H9 (cell line): ENCODE measurements around the gene ALG2. TPM values are rescaled to one million over a fixed set of nuclear protein-coding genes. Genes with fewer than 3 reads are reported as not detected.

Experiments
- DNase-seq: peaks from one replicate; pipeline ENCODE4 v3.0.0-alpha.2; 2017
- H2AFZ ChIP-seq: one replicate; pipeline ENCODE4 v1.6.1; 2013; ENCODE audit warnings: mild to moderate bottlenecking, low read length, control low read depth, moderate library complexity
- H2AK5ac ChIP-seq: 2 replicates; pipeline ENCODE4 v1.6.1; 2013; ENCODE audit warnings: low read length, control low read depth, mixed read lengths; ENCODE audit not compliant: insufficient read length
- H2BK120ac ChIP-seq: one replicate; pipeline ENCODE4 v1.6.1; 2013; ENCODE audit warnings: low read depth, mild to moderate bottlenecking, low read length, control low read depth, inconsistent platforms; ENCODE audit not compliant: poor library complexity, severe bottlenecking
- H2BK12ac ChIP-seq: 2 replicates; pipeline ENCODE4 v1.6.1; 2013; ENCODE audit warnings: low read length, control low read depth, mixed read lengths, low read depth; ENCODE audit not compliant: insufficient read length
- H2BK15ac ChIP-seq: 2 replicates; pipeline ENCODE4 v1.6.1; 2013; ENCODE audit warnings: low read depth, low read length, control low read depth
- H2BK20ac ChIP-seq: one replicate; pipeline ENCODE4 v1.6.1; 2013; ENCODE audit warnings: low read depth, mild to moderate bottlenecking, low read length, control low read depth, inconsistent platforms; ENCODE audit not compliant: poor library complexity, severe bottlenecking
- H2BK5ac ChIP-seq: 2 replicates; pipeline ENCODE4 v1.6.1; 2013; ENCODE audit warnings: low read length, control low read depth, mixed read lengths; ENCODE audit not compliant: insufficient read length
- H3K14ac ChIP-seq: 2 replicates; pipeline ENCODE4 v1.6.1; 2013; ENCODE audit warnings: low read length, control low read depth; ENCODE audit not compliant: insufficient read depth
- H3K18ac ChIP-seq: 2 replicates; pipeline ENCODE4 v1.6.1; 2013; ENCODE audit warnings: low read depth, mild to moderate bottlenecking, mixed read lengths, low read length, control low read depth; ENCODE audit not compliant: insufficient read length
- H3K23ac ChIP-seq: 2 replicates; pipeline ENCODE4 v1.6.1; 2013; ENCODE audit warnings: low read length, control low read depth, mixed read lengths, low read depth; ENCODE audit not compliant: insufficient read length
- H3K23me2 ChIP-seq: 2 replicates; pipeline ENCODE4 v1.6.1; 2013; ENCODE audit warnings: low read depth, mild to moderate bottlenecking, mixed read lengths, low read length, control low read depth; ENCODE audit not compliant: insufficient read length, poor library complexity, severe bottlenecking
- H3K27ac ChIP-seq: 2 replicates; pipeline ENCODE4 v1.5.1; 2013; ENCODE audit warnings: low read length, control low read depth, mixed read lengths, low read depth; ENCODE audit not compliant: insufficient read length
- H3K27me3 ChIP-seq: 2 replicates; pipeline ENCODE4 v1.6.1; 2013; ENCODE audit warnings: low read length, control low read depth, inconsistent platforms; ENCODE audit not compliant: insufficient read depth
- H3K4ac ChIP-seq: 2 replicates; pipeline ENCODE4 v1.6.1; 2013; ENCODE audit warnings: low read depth, mild to moderate bottlenecking, control low read depth, inconsistent platforms, low read length, moderate library complexity
- H3K4me1 ChIP-seq: 2 replicates; pipeline ENCODE4 v1.6.1; 2013; ENCODE audit warnings: low read length, control low read depth, inconsistent platforms; ENCODE audit not compliant: insufficient read depth
- H3K4me2 ChIP-seq: 2 replicates; pipeline ENCODE4 v1.6.1; 2013; ENCODE audit warnings: low read length, control low read depth, mixed read lengths; ENCODE audit not compliant: insufficient read length, insufficient read depth
- H3K56ac ChIP-seq: 2 replicates; pipeline ENCODE4 v1.6.1; 2013; ENCODE audit warnings: low read depth, mild to moderate bottlenecking, mixed read lengths, low read length, control low read depth; ENCODE audit not compliant: insufficient read length
- H3K79me1 ChIP-seq: 2 replicates; pipeline ENCODE4 v1.6.1; 2013; ENCODE audit warnings: low read depth, mild to moderate bottlenecking, moderate library complexity, low read length, control low read depth, inconsistent platforms; ENCODE audit not compliant: insufficient read depth, poor library complexity, severe bottlenecking
- H3K79me2 ChIP-seq: 2 replicates; pipeline ENCODE4 v1.6.1; 2013; ENCODE audit warnings: low read length, control low read depth, inconsistent platforms; ENCODE audit not compliant: insufficient read depth
- H3K9ac ChIP-seq: 2 replicates; pipeline ENCODE4 v1.6.1; 2013; ENCODE audit warnings: low read length, control low read depth, mixed read lengths; ENCODE audit not compliant: insufficient read length; ENCODE audit errors: extremely low read depth
- H3K9me3 ChIP-seq: one replicate; pipeline ENCODE4 v1.6.1; 2013; ENCODE audit warnings: low read depth, low read length, inconsistent platforms; ENCODE audit not compliant: control insufficient read depth
- H3T11ph ChIP-seq: one replicate; pipeline ENCODE4 v1.6.1; 2013; ENCODE audit warnings: mild to moderate bottlenecking, low read length, control low read depth, inconsistent platforms
- H4K20me1 ChIP-seq: one replicate; pipeline ENCODE4 v1.6.1; 2013; ENCODE audit not compliant: control insufficient read depth, insufficient read length, insufficient read depth
- H4K5ac ChIP-seq: 2 replicates; pipeline ENCODE4 v1.6.1; 2013; ENCODE audit warnings: low read depth, mild to moderate bottlenecking, mixed read lengths, low read length, control low read depth; ENCODE audit not compliant: insufficient read length
- H4K8ac ChIP-seq: replicated peaks from 2 replicates; pipeline ENCODE4 v1.6.1; 2013; ENCODE audit warnings: low read length, control low read depth, mixed read lengths, low read depth; ENCODE audit not compliant: insufficient read length
- H4K91ac ChIP-seq: 2 replicates; pipeline ENCODE4 v1.6.1; 2013; ENCODE audit warnings: low read depth, mild to moderate bottlenecking, moderate library complexity, mixed read lengths, low read length, control low read depth; ENCODE audit not compliant: insufficient read length
- H3K27ac Mint-ChIP-seq, 3 experiments: 2 replicates in 2 of 3; 3 replicates in 1 of 3; pipeline ENCODE4 v1.8.0; 2020 to 2021; ENCODE audit warnings: mixed read lengths in 3 of 3, mild to moderate bottlenecking in 1 of 3, moderate library complexity in 1 of 3
- H3K27me3 Mint-ChIP-seq: 2 replicates; pipeline ENCODE4 v1.8.0; 2021; ENCODE audit warnings: low read depth, mild to moderate bottlenecking, moderate library complexity, mixed read lengths
- H3K36me3 Mint-ChIP-seq, 3 experiments: 2 replicates in 2 of 3; 3 replicates in 1 of 3; pipeline ENCODE4 v1.8.0; 2020 to 2021; ENCODE audit warnings: low read depth in 3 of 3, mixed read lengths in 3 of 3; ENCODE audit not compliant: insufficient read depth in 1 of 3
- H3K4me1 Mint-ChIP-seq, 2 experiments: 2 replicates each; pipeline ENCODE4 v1.8.0; 2020; ENCODE audit warnings: mixed read lengths in 2 of 2
- H3K4me3 Mint-ChIP-seq, 2 experiments: 2 replicates in 1 of 2; 3 replicates in 1 of 2; pipeline ENCODE4 v1.8.0; 2020 to 2021; ENCODE audit warnings: mild to moderate bottlenecking in 2 of 2, mixed read lengths in 2 of 2, moderate library complexity in 1 of 2
- H3K9me3 Mint-ChIP-seq, 2 experiments: 2 replicates in 1 of 2; 3 replicates in 1 of 2; pipeline ENCODE4 v1.8.0; 2020; ENCODE audit warnings: mild to moderate bottlenecking in 2 of 2, mixed read lengths in 2 of 2, moderate library complexity in 1 of 2
- WGBS: extraction: QIAGEN DNeasy Blood & Tissue Kit; methylation state at CpG from one replicate; pipeline ENCODE4 v1.1.7; 2013; ENCODE audit warnings: missing lambda C conversion rate, low lambda C conversion rate, mixed read lengths; ENCODE audit not compliant: insufficient read length; ENCODE audit errors: extremely low coverage; 5-methylcytosine and 5-hydroxymethylcytosine counted together
- total RNA-seq: library from RNA; stranded (reverse); gene quantifications from 2 replicates; pipeline ENCODE4 v1.2.1, GENCODE V29; 2021
- TF ChIP-seq, protein P1 (sequence below): fragments of 200-600 bp; sonication (generic); conservative IDR thresholded peaks from 3 replicates; pipeline ENCODE4 v1.8.0; 2021; ENCODE audit warnings: antibody characterized with exemption, mild to moderate bottlenecking

Gene ALG2
- total RNA-seq, 1 experiment from 2014 or later: 30.1 TPM

DNA sequence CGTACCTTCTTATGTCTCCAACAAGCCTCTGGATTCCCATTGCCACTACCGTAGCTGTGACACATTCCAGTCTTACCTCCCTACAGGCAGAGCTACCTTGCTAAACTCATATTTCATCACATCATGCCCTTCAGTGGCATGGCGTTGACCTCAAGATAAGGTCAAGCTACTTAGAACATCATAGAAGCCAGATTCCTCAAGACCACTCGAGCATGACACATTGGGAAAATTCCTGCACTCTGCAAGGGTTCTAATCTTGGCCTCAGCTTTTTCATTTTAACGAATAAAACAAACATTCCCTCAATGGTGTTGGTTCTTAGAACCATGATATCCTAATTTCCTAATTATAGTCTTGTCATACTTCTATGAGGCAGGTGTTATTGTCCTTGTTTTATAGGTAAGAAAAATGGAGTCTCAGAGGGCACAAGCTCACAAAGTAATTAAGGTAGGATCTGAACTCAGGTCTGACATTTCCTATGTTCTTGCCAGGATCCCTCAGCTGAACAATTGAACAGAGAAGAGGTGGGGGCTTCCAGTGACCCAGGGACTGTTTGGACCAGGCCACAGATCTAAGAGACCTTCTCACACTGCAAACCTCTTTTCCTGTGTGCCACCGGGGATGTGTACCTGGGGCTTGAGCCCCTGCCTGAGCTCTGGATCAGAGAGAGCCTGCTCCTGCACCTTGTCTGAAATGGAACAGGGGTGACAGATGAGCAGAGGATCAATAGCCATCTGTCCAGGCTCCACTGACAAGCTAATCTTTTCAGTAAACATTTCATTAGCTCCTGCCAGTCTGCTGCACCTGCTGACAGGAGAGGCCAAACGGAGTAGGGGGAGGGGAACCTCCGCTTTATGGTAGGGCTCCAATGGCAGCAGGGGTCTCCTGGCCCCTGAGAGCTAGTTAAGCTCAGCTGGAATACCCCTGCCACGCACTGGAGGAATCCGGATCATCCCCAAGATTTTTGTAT lies 49.3 kb downstream of the ALG2 start:
- H3K18ac ChIP-seq: no peak overlapping the region
- no peak overlapping the region for H3K23ac ChIP-seq
- no peak overlapping the region for H2BK15ac ChIP-seq
- H2AK5ac ChIP-seq: no peak overlapping the region
- H4K91ac ChIP-seq: no peak overlapping the region
- H3K4me1 ChIP-seq: peaks cover 4% of the 10 kb centered on the region
- TF ChIP-seq, protein P1, sequence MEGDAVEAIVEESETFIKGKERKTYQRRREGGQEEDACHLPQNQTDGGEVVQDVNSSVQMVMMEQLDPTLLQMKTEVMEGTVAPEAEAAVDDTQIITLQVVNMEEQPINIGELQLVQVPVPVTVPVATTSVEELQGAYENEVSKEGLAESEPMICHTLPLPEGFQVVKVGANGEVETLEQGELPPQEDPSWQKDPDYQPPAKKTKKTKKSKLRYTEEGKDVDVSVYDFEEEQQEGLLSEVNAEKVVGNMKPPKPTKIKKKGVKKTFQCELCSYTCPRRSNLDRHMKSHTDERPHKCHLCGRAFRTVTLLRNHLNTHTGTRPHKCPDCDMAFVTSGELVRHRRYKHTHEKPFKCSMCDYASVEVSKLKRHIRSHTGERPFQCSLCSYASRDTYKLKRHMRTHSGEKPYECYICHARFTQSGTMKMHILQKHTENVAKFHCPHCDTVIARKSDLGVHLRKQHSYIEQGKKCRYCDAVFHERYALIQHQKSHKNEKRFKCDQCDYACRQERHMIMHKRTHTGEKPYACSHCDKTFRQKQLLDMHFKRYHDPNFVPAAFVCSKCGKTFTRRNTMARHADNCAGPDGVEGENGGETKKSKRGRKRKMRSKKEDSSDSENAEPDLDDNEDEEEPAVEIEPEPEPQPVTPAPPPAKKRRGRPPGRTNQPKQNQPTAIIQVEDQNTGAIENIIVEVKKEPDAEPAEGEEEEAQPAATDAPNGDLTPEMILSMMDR: no peak
- no peak overlapping the region for H4K5ac ChIP-seq
- no peak overlapping the region for H3T11ph ChIP-seq
- no peak overlapping the region for H3K4ac ChIP-seq
- no peak for DNase-seq
- Mint-ChIP-seq H3K9me3 (peaks cover 0 to 2% of the 10 kb centered on the region in 2 experiments; a peak in 1 of 5 replicates), H3K27ac (peak overlapping the region in 2 of 3 experiments; percentile 26 to 27; a peak in 3 of 7 replicates), H3K4me3 (peak overlapping the region in 1 of 2 experiments; percentile 15; a peak in 1 of 5 replicates), H3K36me3 (no peaks in the 10 kb centered on the region), H3K27me3 (no peaks in the 10 kb centered on the region; the same call in 1 of the 2 replicates), H3K4me1 (peaks cover 69 to 79% of the 10 kb centered on the region in 2 experiments)
- no peak overlapping the region for H2BK20ac ChIP-seq
- no peak overlapping the region for H2BK5ac ChIP-seq
- no peaks in the 10 kb centered on the region for H3K79me1 ChIP-seq
- no peak overlapping the region for H2BK12ac ChIP-seq
- H3K27ac ChIP-seq: no peak overlapping the region
- no peaks in the 10 kb centered on the region for H3K27me3 ChIP-seq
- no peaks in the 10 kb centered on the region for H3K9me3 ChIP-seq
- H3K56ac ChIP-seq: no peak overlapping the region
- no peak overlapping the region for H3K14ac ChIP-seq
- H2BK120ac ChIP-seq: no peak overlapping the region
- H3K79me2 ChIP-seq: no peaks in the 10 kb centered on the region
- no CpG with 5 or more reads among the region's 10 CpGs for WGBS
- H2AFZ ChIP-seq: no peak overlapping the region
- no peak overlapping the region for H3K4me2 ChIP-seq
- H4K8ac ChIP-seq: no peak overlapping the region
- no peaks in the 10 kb centered on the region for H4K20me1 ChIP-seq
- H3K9ac ChIP-seq: no peak overlapping the region
- H3K23me2 ChIP-seq: no peaks in the 10 kb centered on the region
